PC-3 (cell line): ENCODE measurements around the gene CRTC1.

ENCODE experiments used
- EZH2 ChIP-seq: fragments of 300-600 bp; sonication (generic); IDR thresholded peaks from one replicate; pipeline ENCODE4 v1.6.1; 2017; ENCODE audit warnings: antibody characterized with exemption, mild to moderate bottlenecking, low read length; ENCODE audit not compliant: unreplicated experiment
- TF ChIP-seq, protein P1 (sequence below): fragments of 300-600 bp; sonication (generic); conservative IDR thresholded peaks from 2 replicates; pipeline ENCODE4 v1.5.1; 2017; ENCODE audit warnings: antibody characterized with exemption, low read depth, mild to moderate bottlenecking, low read length

DNA sequence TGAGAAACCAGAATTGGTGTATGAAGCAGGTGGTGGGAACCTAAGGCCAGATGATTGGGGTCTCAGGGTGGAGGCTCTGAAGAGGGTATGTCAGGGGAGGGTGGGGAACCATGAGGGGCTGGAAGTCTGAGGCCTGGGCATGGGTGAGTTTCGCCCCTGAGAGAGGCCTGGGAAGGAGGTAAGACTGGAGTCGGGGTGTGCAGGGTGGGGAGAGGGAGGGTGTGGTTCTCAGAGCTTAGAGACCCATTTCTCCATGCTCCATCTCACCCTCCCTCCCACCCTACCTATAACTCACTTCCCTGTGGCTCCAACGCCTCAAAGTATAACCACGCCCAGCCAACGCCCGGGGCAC lies 47.7 kb upstream of the CRTC1 start:
- no peak for TF ChIP-seq EZH2
- TF ChIP-seq, protein P1, sequence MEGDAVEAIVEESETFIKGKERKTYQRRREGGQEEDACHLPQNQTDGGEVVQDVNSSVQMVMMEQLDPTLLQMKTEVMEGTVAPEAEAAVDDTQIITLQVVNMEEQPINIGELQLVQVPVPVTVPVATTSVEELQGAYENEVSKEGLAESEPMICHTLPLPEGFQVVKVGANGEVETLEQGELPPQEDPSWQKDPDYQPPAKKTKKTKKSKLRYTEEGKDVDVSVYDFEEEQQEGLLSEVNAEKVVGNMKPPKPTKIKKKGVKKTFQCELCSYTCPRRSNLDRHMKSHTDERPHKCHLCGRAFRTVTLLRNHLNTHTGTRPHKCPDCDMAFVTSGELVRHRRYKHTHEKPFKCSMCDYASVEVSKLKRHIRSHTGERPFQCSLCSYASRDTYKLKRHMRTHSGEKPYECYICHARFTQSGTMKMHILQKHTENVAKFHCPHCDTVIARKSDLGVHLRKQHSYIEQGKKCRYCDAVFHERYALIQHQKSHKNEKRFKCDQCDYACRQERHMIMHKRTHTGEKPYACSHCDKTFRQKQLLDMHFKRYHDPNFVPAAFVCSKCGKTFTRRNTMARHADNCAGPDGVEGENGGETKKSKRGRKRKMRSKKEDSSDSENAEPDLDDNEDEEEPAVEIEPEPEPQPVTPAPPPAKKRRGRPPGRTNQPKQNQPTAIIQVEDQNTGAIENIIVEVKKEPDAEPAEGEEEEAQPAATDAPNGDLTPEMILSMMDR, result no peak
